Central memory CD8-positive, alpha-beta T cell (primary cell): ENCODE results near the gene SMC5.

ENCODE experiments used
- ATAC-seq: fragments of 150-1000 bp; cut with Tn5 transposase; replicated peaks from 2 replicates; pipeline ENCODE4 v1.10.0; 2022; ENCODE audit warnings: mild to moderate bottlenecking, moderate FRiP score, moderate number of reproducible peaks; ENCODE audit not compliant: poor library complexity, severe bottlenecking; ENCODE audit errors: extremely low read depth
- DNase-seq, 2 donors: peaks; one replicate each; pipeline ENCODE4 v3.0.0; 2021; ENCODE audit warnings: low spot score in 2 of 2
- H3K27ac Mint-ChIP-seq: one replicate; pipeline ENCODE4 v1.8.0; 2022; ENCODE audit warnings: low read depth, mild to moderate bottlenecking, moderate library complexity, mixed read lengths
- H3K27me3 Mint-ChIP-seq: one replicate; pipeline ENCODE4 v1.8.0; 2022; ENCODE audit warnings: mixed read lengths
- H3K36me3 Mint-ChIP-seq: one replicate; pipeline ENCODE4 v1.8.0; 2022; ENCODE audit warnings: mild to moderate bottlenecking, moderate library complexity, mixed read lengths; ENCODE audit not compliant: insufficient read depth
- H3K4me1 Mint-ChIP-seq: one replicate; pipeline ENCODE4 v1.8.0; 2022; ENCODE audit warnings: mixed read lengths
- H3K4me3 Mint-ChIP-seq: one replicate; pipeline ENCODE4 v1.8.0; 2022; ENCODE audit warnings: mild to moderate bottlenecking, moderate library complexity, mixed read lengths
- H3K9me3 Mint-ChIP-seq: one replicate; pipeline ENCODE4 v1.8.0; 2022; ENCODE audit warnings: mixed read lengths

Gene SMC5

DNA sequence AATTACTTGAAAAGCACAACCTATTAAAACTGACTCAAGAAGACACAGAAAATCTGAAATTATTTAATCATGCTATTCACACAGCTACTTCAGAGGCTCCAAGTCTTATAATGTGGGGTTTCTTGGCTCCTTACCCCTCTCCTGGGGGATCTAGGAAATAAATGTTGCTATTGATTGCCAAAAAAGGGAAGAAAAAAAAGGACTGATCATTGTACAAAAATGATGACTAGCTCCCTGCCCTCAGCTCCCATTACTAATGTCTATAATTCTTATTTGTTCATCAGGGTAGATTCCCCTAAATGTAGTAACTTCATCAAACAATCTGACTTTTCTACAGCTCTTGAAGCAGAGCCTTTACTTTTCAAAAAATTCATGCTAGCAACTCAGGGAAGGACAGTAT lies 3.3 kb upstream of the SMC5 start:
- no peak for ATAC-seq
- DNase-seq: no peak
- no peaks in the 10 kb centered on the region for H3K9me3 Mint-ChIP-seq
- no peaks in the 10 kb centered on the region for H3K27me3 Mint-ChIP-seq
- no peak overlapping the region for H3K4me3 Mint-ChIP-seq
- H3K36me3 Mint-ChIP-seq: peaks cover 9% of the 10 kb centered on the region
- H3K27ac Mint-ChIP-seq: no peak overlapping the region
- peaks cover 24% of the 10 kb centered on the region for H3K4me1 Mint-ChIP-seq

- Mint-ChIP-seq H3K36me3 (peaks cover 12% of the 10 kb centered on the region), H3K27ac (no peak overlapping the region), H3K9me3 (no peaks in the 10 kb centered on the region), H3K4me3 (no peak overlapping the region), H3K27me3 (no peaks in the 10 kb centered on the region), H3K4me1 (peaks cover 30% of the 10 kb centered on the region)
- ATAC-seq (no peak), DNase-seq (no peak)
Measured at GRCh38 chr9:70256123-70256551, 2.6 kb upstream of the SMC5 start.

DNA sequence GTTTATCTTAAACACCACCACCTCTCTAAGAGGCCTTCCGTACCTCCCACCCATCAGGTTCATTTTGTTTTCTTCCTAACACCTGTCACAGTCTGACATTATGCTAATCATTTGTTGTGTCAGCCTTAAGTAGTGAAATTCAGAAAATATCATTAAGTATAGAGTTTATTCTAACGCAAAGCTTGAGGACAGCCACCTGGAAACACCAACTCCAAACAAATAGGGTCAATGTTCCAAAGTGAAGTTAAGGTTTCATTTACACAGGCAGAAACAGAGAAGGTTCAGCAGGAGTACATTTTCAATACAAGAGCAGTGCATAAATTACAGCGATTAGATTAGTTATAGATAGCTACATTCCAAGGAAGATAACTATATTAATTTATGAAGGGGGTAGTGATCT lies 1.3 kb upstream of the SMC5 start:
- DNase-seq: no peak
- Mint-ChIP-seq H3K4me1 (peaks cover 44% of the 10 kb centered on the region), H3K27ac (peak overlapping the region; percentile 97), H3K9me3 (no peaks in the 10 kb centered on the region), H3K36me3 (peaks cover 12% of the 10 kb centered on the region), H3K4me3 (peak overlapping the region; percentile 90), H3K27me3 (no peaks in the 10 kb centered on the region)
- ATAC-seq: no peak

DNA sequence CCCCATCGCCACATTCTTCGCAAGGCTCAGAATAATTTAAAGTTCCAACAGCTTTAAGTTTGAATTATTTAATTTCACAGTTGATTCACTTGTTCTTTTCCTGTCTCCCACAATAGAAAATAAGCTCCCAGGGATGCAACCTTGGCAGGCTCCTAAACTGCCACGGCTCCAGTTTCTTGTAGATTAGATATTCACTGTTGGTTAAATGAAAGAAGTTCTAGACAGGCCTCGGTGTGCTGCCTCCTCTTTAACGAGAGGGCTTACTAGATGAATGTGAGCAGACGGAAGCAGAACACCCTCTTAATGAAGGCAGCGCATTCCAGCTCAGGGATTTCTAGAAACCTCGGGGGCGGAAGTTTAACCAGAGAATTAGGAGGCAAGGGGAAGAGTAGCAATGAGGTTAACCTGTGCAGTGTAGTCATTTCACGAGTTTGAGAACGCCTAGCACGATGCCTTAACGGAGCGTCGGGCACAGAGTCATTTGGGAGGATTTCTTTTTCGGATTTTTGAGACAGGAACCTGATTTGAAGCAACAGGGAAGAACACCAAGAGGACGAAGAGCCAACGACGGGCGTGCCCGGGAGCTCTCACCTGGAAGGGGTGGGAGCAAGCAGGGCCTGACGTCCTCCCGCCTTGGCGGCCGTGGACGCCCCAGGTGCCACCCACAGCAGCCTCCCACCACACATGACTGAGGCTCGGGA lies 637 bp upstream of the SMC5 start:
- Mint-ChIP-seq H3K4me1 (peaks cover 49% of the 10 kb centered on the region), H3K9me3 (no peaks in the 10 kb centered on the region), H3K36me3 (peaks cover 12% of the 10 kb centered on the region), H3K27ac (peak overlapping the region; percentile 97), H3K4me3 (peak overlapping the region; percentile 90), H3K27me3 (no peaks in the 10 kb centered on the region)
- DNase-seq (no peak), ATAC-seq (peak; percentile 49)

- ATAC-seq (no peak), DNase-seq (no peak)
- peak overlapping the region; percentile 90 for H3K4me3 Mint-ChIP-seq
- no peaks in the 10 kb centered on the region for H3K9me3 Mint-ChIP-seq
- H3K4me1 Mint-ChIP-seq: peaks cover 49% of the 10 kb centered on the region
- peaks cover 12% of the 10 kb centered on the region for H3K36me3 Mint-ChIP-seq
- peak overlapping the region; percentile 97 for H3K27ac Mint-ChIP-seq
- H3K27me3 Mint-ChIP-seq: no peaks in the 10 kb centered on the region
Measured at GRCh38 chr9:70259512-70259802, 679 bp downstream of the SMC5 start.

- ATAC-seq (no peak), DNase-seq (no peak)
- Mint-ChIP-seq H3K4me3 (peak overlapping the region; percentile 90), H3K27me3 (no peaks in the 10 kb centered on the region), H3K4me1 (peaks cover 54% of the 10 kb centered on the region), H3K9me3 (no peaks in the 10 kb centered on the region), H3K36me3 (peaks cover 17% of the 10 kb centered on the region), H3K27ac (peak overlapping the region; percentile 97)
Measured at GRCh38 chr9:70260007-70260443, 1.2 kb downstream of the SMC5 start.

DNA sequence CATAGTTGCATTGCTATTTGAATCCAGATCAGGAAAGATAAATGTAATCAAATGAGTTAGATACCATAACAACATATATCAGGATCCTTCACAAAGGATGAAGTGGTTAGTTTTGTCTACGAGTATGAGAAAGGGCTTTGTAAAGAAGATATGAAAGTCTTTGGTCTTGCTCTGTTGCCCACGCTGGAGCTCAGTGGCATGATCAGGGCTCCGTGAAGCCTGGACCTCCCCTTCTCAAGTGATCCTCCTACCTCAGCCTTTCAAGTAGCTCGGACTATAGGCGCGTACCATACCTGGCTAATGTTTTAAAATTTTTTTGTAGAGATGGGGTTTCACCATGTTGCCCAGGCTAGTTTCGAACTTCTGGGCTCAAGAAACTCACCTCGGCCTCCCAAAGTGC lies 1.8 kb downstream of the SMC5 start:
- Mint-ChIP-seq H3K27ac (no peak overlapping the region), H3K9me3 (no peaks in the 10 kb centered on the region), H3K4me3 (peak overlapping the region; percentile 90), H3K4me1 (peaks cover 55% of the 10 kb centered on the region), H3K27me3 (no peaks in the 10 kb centered on the region), H3K36me3 (peaks cover 22% of the 10 kb centered on the region)
- DNase-seq: no peak
- no peak for ATAC-seq

DNA sequence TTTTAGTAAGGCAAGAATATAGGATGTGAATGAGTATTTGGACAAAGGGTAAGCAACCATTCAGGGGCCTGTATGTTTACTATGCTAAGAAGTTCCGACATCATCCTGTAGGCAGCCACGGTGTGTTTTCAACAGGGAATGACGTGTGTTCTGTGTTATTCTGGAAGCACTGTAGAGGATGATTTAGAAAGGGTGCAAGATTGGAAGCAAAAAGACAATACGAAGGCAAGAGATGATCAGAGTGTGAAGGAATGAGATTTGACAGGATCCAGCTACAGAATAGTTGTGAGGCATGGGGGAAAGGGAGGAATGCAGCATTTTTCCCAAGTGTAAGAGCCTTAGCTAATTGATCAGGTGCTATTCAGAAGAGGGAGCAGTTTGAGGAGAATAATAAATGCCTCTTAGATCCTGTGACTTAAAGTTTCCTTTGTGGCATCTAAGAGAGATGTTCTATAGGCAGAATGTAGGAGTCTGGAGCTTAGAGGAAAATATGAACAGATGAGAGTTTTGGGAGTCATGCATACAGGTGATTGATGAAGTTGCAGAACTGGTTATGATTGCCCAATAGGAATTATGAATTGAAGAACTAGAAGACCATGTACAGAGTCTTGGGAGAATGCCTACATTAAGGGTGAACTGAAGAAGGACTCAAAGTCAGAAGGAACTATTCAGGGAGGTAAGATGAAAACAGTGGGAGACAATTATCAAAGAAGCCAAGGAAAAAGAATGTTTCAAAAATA lies 2.5 kb downstream of the SMC5 start:
- peaks cover 24% of the 10 kb centered on the region for H3K36me3 Mint-ChIP-seq
- H3K9me3 Mint-ChIP-seq: no peaks in the 10 kb centered on the region
- no peak for ATAC-seq
- H3K4me3 Mint-ChIP-seq: peak overlapping the region; percentile 90
- peaks cover 55% of the 10 kb centered on the region for H3K4me1 Mint-ChIP-seq
- H3K27me3 Mint-ChIP-seq: no peaks in the 10 kb centered on the region
- DNase-seq: no peak
- H3K27ac Mint-ChIP-seq: peak overlapping the region; percentile 20

- peaks cover 27% of the 10 kb centered on the region for H3K36me3 Mint-ChIP-seq
- ATAC-seq: no peak
- no peaks in the 10 kb centered on the region for H3K9me3 Mint-ChIP-seq
Measured at GRCh38 chr9:70262366-70262765, 3.6 kb downstream of the SMC5 start.

GRCh38 chr9:70262948-70263347 lies 4.2 kb downstream of the SMC5 start:
- no peak for DNase-seq
- H3K36me3 Mint-ChIP-seq: peaks cover 31% of the 10 kb centered on the region
- H3K4me1 Mint-ChIP-seq: peaks cover 53% of the 10 kb centered on the region
- peak overlapping the region; percentile 90 for H3K4me3 Mint-ChIP-seq
- H3K27me3 Mint-ChIP-seq: no peaks in the 10 kb centered on the region
- no peak for ATAC-seq
- no peaks in the 10 kb centered on the region for H3K9me3 Mint-ChIP-seq
- H3K27ac Mint-ChIP-seq: peak overlapping the region; percentile 20

More at GRCh38 chr9:70262366-70262765, 3.6 kb downstream of the SMC5 start:
- H3K4me3 Mint-ChIP-seq: peak overlapping the region; percentile 90
- peak overlapping the region; percentile 20 for H3K27ac Mint-ChIP-seq
- H3K27me3 Mint-ChIP-seq: no peaks in the 10 kb centered on the region
- no peak for DNase-seq
- peaks cover 54% of the 10 kb centered on the region for H3K4me1 Mint-ChIP-seq

DNA sequence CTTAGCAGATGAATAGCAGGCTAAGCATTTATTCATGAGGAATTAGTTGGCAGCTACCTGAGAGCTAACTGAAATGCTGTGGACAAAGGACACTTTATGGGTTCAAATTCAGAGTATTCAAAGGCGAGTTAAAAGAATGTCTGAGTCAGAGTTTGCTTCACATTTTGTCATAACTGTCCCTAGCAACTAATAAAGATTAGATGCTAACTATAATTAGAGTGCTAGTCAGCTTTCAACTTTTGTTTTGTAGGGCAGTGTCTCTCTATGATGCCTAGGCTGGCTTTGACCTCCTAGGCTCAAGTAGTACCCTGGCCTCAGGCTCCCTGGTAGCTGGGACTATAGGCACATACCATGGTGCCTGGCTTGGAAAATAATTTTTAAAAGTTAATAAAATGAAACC lies 4.6 kb downstream of the SMC5 start:
- no peaks in the 10 kb centered on the region for H3K27me3 Mint-ChIP-seq

DNA sequence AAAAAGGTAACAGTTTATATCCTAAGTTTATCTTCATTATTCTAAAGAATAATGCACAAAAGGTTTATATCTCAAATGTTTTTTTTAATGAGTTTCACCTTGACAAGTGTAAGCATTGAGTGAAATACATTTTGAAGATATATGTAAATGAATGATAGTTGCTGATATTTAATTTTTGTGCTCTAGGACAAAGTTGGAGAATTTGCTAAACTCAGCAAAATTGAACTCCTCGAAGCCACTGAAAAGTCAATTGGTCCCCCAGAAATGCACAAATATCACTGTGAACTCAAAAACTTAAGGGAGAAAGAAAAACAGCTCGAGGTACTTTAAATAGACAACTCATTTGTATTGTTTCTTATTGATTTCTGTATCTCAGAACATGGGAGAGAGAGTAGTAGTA lies 19.5 kb downstream of the SMC5 start:
- H3K27ac Mint-ChIP-seq: no peak overlapping the region
- ATAC-seq (no peak), DNase-seq (no peak)
- H3K4me3 Mint-ChIP-seq: no peak overlapping the region
- H3K27me3 Mint-ChIP-seq: no peaks in the 10 kb centered on the region
- H3K9me3 Mint-ChIP-seq: no peaks in the 10 kb centered on the region
- peaks cover 48% of the 10 kb centered on the region for H3K36me3 Mint-ChIP-seq
- peaks cover 22% of the 10 kb centered on the region for H3K4me1 Mint-ChIP-seq

More for the DNA sequence above, 4.6 kb downstream of the SMC5 start:
- Mint-ChIP-seq H3K4me1 (peaks cover 48% of the 10 kb centered on the region), H3K9me3 (no peaks in the 10 kb centered on the region), H3K36me3 (peaks cover 30% of the 10 kb centered on the region), H3K4me3 (no peak overlapping the region), H3K27ac (no peak overlapping the region)
- ATAC-seq: no peak
- DNase-seq: no peak

DNA sequence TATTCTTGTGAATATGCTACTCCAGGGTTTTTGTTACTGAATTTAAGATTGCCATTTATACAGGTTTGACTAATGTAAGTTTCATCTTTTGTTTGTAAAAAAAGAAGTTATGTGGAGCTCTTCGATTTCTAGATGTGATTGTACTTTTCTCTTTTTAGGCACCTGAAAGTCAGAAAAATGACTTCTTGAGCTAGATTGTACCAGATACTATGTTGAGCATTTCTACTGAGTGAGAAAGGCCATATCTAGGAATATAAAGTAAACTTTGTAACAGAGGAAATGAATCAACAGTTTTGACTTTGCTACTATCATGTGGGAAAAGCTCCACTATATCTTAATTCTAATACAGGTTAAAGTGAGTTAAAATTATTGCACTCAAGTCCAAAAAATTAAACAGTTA lies 25.1 kb downstream of the SMC5 start:
- Mint-ChIP-seq H3K36me3 (peaks cover 74% of the 10 kb centered on the region), H3K27me3 (no peaks in the 10 kb centered on the region), H3K4me3 (no peak overlapping the region), H3K4me1 (peaks cover 10% of the 10 kb centered on the region), H3K27ac (no peak overlapping the region), H3K9me3 (no peaks in the 10 kb centered on the region)
- DNase-seq: no peak
- ATAC-seq: no peak
